Right kidney (tissue), 1 donor: Measurements from ENCODE around the gene GIT2.
"Not testable (repeated sequence)": the region's sequence is repeated elsewhere in the genome, so short reads cannot be mapped to it uniquely, and the experiment has no call there.

Experiments used
- DNase-seq: peaks from one replicate; pipeline ENCODE4 v3.0.0-alpha.2; 2016

GIT2 gene

GRCh38 chr12:109921982-109922381, 74.2 kb downstream of the GIT2 start:
- no peak for DNase-seq

GRCh38 chr12:109920261-109920780, 75.8 kb downstream of the GIT2 start:
- DNase-seq, result no peak

- DNase-seq, result no peak
Measured at GRCh38 chr12:109919456-109919855, 76.7 kb downstream of the GIT2 start.

GRCh38 chr12:109916045-109916444, 80.1 kb downstream of the GIT2 start:
- DNase-seq, result no peak

- DNase-seq, result no peak
Measured at GRCh38 chr12:109915171-109916040, 80.8 kb downstream of the GIT2 start.

- DNase-seq, result no peak
Measured at GRCh38 chr12:109914461-109914860, 81.7 kb downstream of the GIT2 start.

GRCh38 chr12:109912855-109913321, 83.3 kb downstream of the GIT2 start:
- no peak for DNase-seq

GRCh38 chr12:109910969-109911348, 85.2 kb downstream of the GIT2 start:
- DNase-seq, result no peak

GRCh38 chr12:109910254-109910968, 85.8 kb downstream of the GIT2 start:
- DNase-seq, result no peak

- no peak for DNase-seq
Measured at GRCh38 chr12:109905301-109905700, 90.9 kb downstream of the GIT2 start.

- DNase-seq, result no peak
Measured at GRCh38 chr12:109902891-109903418, 93.2 kb downstream of the GIT2 start.

GRCh38 chr12:109900752-109901580, 95.2 kb downstream of the GIT2 start:
- DNase-seq, result no peak

- DNase-seq, result peak; percentile 88
Measured at GRCh38 chr12:109899783-109900751, 96.1 kb downstream of the GIT2 start, which contains the start of gene TCHP. TCHP (plus strand) TSS chr12:109900274; CDS start chr12:109903027, 2,753 bp downstream.

- DNase-seq, result not testable (repeated sequence)
Measured at GRCh38 chr12:109899345-109899744, 96.8 kb downstream of the GIT2 start.

- no peak for DNase-seq
Measured at GRCh38 chr12:109897029-109897428, 99.1 kb downstream of the GIT2 start.

- no peak for DNase-seq
Measured at GRCh38 chr12:109896188-109896587, 100.0 kb downstream of the GIT2 start.

GRCh38 chr12:109894939-109895338, 101.2 kb downstream of the GIT2 start:
- DNase-seq, result no peak

- DNase-seq, result no peak
Measured at GRCh38 chr12:109893261-109893995, 102.7 kb downstream of the GIT2 start.

GRCh38 chr12:109892748-109893147, 103.4 kb downstream of the GIT2 start:
- DNase-seq, result no peak

GRCh38 chr12:109892165-109892715, 103.9 kb downstream of the GIT2 start:
- no peak for DNase-seq
